Measurements from ENCODE around the gene OR6A2. TPM values are rescaled to one million over a fixed set of nuclear protein-coding genes. Genes with fewer than 3 reads are reported as not detected.

The OR6A2 gene
- polyA plus RNA-seq, 6 donors from 2014 or later, result not detected

DNA sequence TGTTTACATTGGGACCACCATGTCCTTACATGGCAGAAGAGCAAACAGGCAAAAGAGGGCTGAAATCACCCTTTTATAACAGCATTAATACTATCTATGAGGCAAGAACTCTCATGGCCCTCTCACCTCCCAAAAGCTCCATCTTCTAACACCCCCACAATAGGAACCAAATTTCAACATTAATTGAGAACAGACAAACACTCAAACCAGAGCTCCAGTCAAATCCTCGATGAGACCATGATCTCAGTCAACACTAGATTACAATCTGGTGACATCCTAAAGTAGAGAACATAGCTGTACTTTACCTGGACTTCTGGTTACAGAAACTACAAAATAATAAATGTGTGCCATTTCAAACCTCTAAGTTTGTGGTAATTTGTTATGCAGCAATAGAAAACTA is 52.9 kb downstream of the OR6A2 start:
- H3K36me3 Mint-ChIP-seq, result no peaks in the 10 kb centered on the region
- ATAC-seq (ENCODE audit: low read depth in 2 of 2), result peak in 1 of 2 donors; percentile 20
- H3K4me3 Mint-ChIP-seq, result no peak overlapping the region
- DNase-seq, result no peak
- no peak overlapping the region for H3K27ac Mint-ChIP-seq
- no peaks in the 10 kb centered on the region for H3K27me3 Mint-ChIP-seq
- H3K9me3 Mint-ChIP-seq, result no peaks in the 10 kb centered on the region
- peaks cover 0 to 26% (median 5%) of the 10 kb centered on the region in 3 donors for H3K4me1 Mint-ChIP-seq

DNA sequence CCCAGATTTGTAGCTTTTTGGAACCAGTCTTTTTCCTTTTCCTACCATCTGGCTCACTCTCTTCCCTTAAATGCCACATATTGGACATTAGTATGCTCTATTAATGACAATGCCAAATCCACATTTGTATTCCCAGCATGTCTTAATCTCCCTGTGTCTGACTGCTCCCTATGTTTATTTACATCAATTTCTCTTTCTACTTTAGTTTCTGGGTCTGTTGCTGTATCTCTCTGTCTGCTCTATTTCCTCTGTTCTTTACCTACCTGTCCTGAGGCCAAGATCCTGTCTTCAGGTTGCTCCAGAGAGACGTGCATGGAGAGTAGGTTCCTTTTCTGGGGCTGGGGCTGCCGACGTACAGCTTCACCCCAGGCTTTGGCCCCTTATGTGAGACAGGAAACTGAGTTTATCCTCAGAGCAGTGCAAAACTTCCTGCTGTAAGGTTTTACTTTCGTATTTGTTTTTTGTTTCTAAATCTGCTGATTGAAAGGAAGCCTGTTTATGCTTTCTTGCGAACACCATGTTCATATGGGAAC is 53.3 kb downstream of the OR6A2 start:
- Mint-ChIP-seq H3K27me3 (no peaks in the 10 kb centered on the region), H3K27ac (no peak overlapping the region), H3K4me1 (peaks cover under 1 to 29% (median 5%) of the 10 kb centered on the region in 3 donors), H3K4me3 (no peak overlapping the region), H3K9me3 (no peaks in the 10 kb centered on the region), H3K36me3 (no peaks in the 10 kb centered on the region)
- DNase-seq, result peak; percentile 60
- ATAC-seq (ENCODE audit: low read depth in 2 of 2), result peak; percentile 84 to 86

DNA sequence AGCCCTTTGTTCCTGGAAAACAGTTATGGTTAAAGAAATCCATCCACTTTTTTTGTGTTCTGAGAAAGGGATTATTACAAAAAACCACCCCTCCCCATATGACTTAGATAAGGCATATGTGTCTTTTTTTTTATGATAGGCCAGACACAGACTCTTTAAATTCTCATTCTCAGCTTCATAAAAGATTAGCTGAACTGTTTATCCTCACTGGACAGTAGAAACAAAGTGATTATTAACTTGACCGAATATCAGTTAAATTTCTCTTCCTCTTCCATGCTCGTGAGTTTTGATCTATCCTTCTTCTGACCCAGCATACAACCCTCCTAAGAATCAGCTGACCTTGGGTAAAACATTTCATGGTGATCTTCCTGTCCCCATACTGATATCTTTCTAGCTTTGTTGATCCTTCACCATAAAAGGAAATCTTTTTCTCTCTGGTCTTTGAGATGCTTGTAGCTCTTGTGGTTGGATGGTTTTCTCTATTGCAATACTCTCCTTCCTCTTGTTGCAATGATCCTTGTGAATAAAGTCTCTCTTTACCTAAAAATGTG is 53.9 kb downstream of the OR6A2 start:
- no peaks in the 10 kb centered on the region for H3K9me3 Mint-ChIP-seq
- no peaks in the 10 kb centered on the region for H3K27me3 Mint-ChIP-seq
- peak; percentile 16 to 37 for ATAC-seq (ENCODE audit: low read depth in 2 of 2)
- DNase-seq, result no peak
- H3K36me3 Mint-ChIP-seq, result peaks cover 0 to 4% of the 10 kb centered on the region in 2 donors
- peaks cover 6 to 30% (median 7%) of the 10 kb centered on the region in 3 donors for H3K4me1 Mint-ChIP-seq
- no peak overlapping the region for H3K4me3 Mint-ChIP-seq
- no peak overlapping the region for H3K27ac Mint-ChIP-seq

DNA sequence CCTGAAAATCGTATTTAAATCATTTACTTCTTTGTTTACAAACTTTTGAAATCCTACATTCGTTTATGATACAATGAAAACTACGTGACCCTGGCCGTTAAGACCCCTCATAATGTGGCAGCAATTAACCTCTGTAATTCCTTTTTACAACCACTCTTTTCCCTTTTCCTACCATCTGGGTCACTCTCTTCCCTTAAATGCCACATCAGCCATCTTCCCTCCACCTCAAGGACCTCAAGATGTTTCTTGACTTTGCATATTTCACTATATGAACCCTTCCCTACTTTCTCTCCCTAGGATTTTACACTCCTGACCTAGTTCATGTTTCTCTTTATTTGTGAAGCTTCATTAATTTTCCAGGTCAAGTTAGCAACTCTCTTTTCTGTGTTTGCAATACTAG is 54.5 kb downstream of the OR6A2 start:
- no peak overlapping the region for H3K27ac Mint-ChIP-seq
- ATAC-seq (ENCODE audit: low read depth in 2 of 2), result no peak
- H3K27me3 Mint-ChIP-seq, result no peaks in the 10 kb centered on the region
- no peak for DNase-seq
- peaks cover 0 to 4% of the 10 kb centered on the region in 2 donors for H3K36me3 Mint-ChIP-seq
- peaks cover 7 to 30% (median 12%) of the 10 kb centered on the region in 3 donors for H3K4me1 Mint-ChIP-seq
- H3K4me3 Mint-ChIP-seq, result no peak overlapping the region
- no peaks in the 10 kb centered on the region for H3K9me3 Mint-ChIP-seq

DNA sequence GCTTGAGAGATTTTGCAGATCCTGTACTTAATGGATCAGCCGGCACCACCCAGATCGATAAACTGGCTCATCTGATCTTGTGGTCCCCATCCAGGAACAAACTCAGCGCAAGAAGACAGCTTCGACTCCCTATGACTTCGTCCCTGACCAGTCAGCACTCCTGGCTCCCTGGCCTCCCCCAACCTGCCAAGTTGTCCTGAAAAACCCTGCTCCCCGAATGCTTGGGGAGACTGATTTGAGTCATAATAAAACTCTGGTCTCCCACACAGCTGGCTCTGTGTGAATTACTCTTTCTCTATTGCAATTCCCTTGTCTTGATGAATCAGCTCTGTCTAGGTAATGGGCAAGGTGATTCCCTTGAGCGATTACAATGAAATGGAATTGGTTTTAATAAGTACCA is 57.2 kb downstream of the OR6A2 start:
- no peak for DNase-seq
- Mint-ChIP-seq H3K9me3 (no peaks in the 10 kb centered on the region), H3K36me3 (peaks cover 0 to 14% of the 10 kb centered on the region in 2 donors), H3K27me3 (no peaks in the 10 kb centered on the region), H3K4me3 (peak overlapping the region in 3 of 8 donors; percentile 11 to 68 (median 64)), H3K27ac (peak overlapping the region in 4 of 6 donors; percentile 1 to 92 (median 8)), H3K4me1 (peaks cover 29 to 40% (median 36%) of the 10 kb centered on the region in 3 donors)
- ATAC-seq (ENCODE audit: low read depth in 2 of 2), result no peak

Other genes starting within 250 kb of the OR6A2 start
- 10 to 100 TPM; 13.7 to 33.8 (median 18.6) TPM for gene RRP8, start 196.1 kb downstream of the OR6A2 start, polyA plus RNA-seq (ENCODE audit: low read depth in 6 of 6)
- 10 to 100 TPM; 49.8 to 87.8 (median 73.8) TPM for gene ILK, start 195.9 kb downstream of the OR6A2 start, polyA plus RNA-seq (ENCODE audit: low read depth in 6 of 6)
- 100 to 1,000 TPM; 203 to 344 (median 273) TPM for gene TAF10, start 187.5 kb downstream of the OR6A2 start, polyA plus RNA-seq (ENCODE audit: low read depth in 6 of 6)
- 100 to 1,000 TPM; 146 to 198 (median 176) TPM for gene TPP1, start 180.3 kb downstream of the OR6A2 start, polyA plus RNA-seq (ENCODE audit: low read depth in 6 of 6)
- gene DCHS1, start 143.9 kb downstream of the OR6A2 start, polyA plus RNA-seq (ENCODE audit: low read depth in 6 of 6), result under 1 TPM in 5 of 6 donors, not detected in 1; 0.07 to 0.85 (median 0.19) TPM
- 10 to 100 TPM in 5 of 6 donors, 1 to 10 TPM in 1; 9.7 to 16.0 (median 11.7) TPM for gene MRPL17, start 116.3 kb downstream of the OR6A2 start, polyA plus RNA-seq (ENCODE audit: low read depth in 6 of 6)
- gene OR2AG2, start 27.7 kb downstream of the OR6A2 start, polyA plus RNA-seq (ENCODE audit: low read depth in 6 of 6), result not detected
- gene OR2AG1, start 16.7 kb downstream of the OR6A2 start, polyA plus RNA-seq (ENCODE audit: low read depth in 6 of 6), result not detected
- gene OR10A5, start 46.0 kb upstream of the OR6A2 start, polyA plus RNA-seq (ENCODE audit: low read depth in 6 of 6), result not detected
- gene OR10A2, start 63.4 kb upstream of the OR6A2 start, polyA plus RNA-seq (ENCODE audit: low read depth in 6 of 6), result not detected
- not detected for gene OR10A4, start 76.9 kb upstream of the OR6A2 start, polyA plus RNA-seq (ENCODE audit: low read depth in 6 of 6)
- gene OR2D2, start 92.8 kb upstream of the OR6A2 start, polyA plus RNA-seq (ENCODE audit: low read depth in 6 of 6), result not detected
- not detected for gene OR2D3, start 121.3 kb upstream of the OR6A2 start, polyA plus RNA-seq (ENCODE audit: low read depth in 6 of 6)
- gene ZNF215, start 126.7 kb upstream of the OR6A2 start, polyA plus RNA-seq (ENCODE audit: low read depth in 6 of 6), result under 1 TPM in 3 of 6 donors, not detected in 3; 0.17 to 0.47 (median 0.23) TPM
- not detected for gene ZNF214, start 220.7 kb upstream of the OR6A2 start, polyA plus RNA-seq (ENCODE audit: low read depth in 6 of 6)
- gene NLRP14, start 220.8 kb upstream of the OR6A2 start, polyA plus RNA-seq (ENCODE audit: low read depth in 6 of 6), result not detected

Measured in naive B cell (primary cell).